SKM-1 (cell line): ENCODE measurements around the gene CACNA1A.

ENCODE experiments used
- DNase-seq: peaks from one replicate; lab custom pipeline; 2025; ENCODE audit not compliant: unreplicated experiment; lab: John Stamatoyannopoulos, UW

Gene CACNA1A

GRCh38 chr19:13315495-13315894 lies 190.8 kb downstream of the CACNA1A start:
- no peak for DNase-seq

- no peak for DNase-seq
Observed at GRCh38 chr19:13314761-13315160, 191.5 kb downstream of the CACNA1A start.

GRCh38 chr19:13313875-13314274 lies 192.4 kb downstream of the CACNA1A start:
- no peak for DNase-seq

DNA sequence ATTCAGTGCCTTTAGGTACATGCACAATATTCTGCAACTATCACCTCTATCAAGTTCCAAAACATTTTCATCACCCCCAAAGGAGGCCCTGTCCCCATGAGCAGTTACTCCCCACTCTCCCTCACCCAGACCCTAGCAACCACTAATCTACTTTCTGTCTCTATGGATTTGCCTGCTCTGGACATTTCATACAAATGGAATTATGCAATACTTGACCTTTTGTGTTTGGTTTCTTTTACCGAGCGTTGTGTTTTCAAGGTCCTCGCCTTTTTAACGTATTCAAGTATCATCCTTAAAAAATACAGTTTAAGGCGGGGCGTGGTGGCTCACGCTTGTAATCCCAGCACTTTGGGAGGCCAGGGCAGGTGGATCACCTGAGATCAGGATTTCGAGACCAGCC lies 196.4 kb downstream of the CACNA1A start:
- DNase-seq: no peak

- DNase-seq: no peak
Observed at GRCh38 chr19:13303381-13304129, 202.7 kb downstream of the CACNA1A start.

DNA sequence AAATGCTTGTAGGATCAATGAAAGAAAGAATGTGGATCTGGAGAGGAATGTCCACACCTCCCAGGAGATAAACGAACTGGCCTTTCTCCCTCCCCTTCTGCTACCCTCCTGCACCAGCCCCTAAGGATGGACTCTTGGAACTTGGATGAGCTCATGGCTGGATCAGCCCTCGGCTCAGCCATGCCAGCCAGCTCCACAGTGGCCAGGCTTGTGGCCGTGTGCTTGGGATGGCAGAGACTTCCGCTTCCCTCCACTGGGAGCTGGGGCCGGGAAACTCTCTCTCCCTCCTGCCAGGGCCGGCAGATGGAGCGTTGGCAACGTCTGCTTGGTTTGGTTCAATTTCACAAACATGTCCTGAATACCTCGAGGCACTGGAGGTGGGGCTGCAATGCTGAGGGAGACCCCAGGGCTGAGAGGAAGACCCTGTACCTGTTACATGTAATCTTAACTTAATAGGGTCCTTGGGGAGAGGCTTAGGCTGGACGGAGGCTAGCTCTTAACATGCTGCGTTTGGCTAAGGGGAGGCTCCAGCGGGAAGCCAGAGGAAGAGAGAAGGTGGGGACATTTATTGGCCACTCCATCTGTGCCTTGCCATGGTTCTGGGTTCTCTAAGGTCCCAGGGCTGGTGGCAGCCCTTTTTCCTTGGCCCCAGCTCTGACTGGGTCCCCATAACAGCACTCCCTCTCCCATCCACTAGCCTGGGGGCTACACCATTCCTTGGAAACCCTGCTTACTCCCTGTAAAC lies 203.6 kb downstream of the CACNA1A start:
- no peak for DNase-seq

DNA sequence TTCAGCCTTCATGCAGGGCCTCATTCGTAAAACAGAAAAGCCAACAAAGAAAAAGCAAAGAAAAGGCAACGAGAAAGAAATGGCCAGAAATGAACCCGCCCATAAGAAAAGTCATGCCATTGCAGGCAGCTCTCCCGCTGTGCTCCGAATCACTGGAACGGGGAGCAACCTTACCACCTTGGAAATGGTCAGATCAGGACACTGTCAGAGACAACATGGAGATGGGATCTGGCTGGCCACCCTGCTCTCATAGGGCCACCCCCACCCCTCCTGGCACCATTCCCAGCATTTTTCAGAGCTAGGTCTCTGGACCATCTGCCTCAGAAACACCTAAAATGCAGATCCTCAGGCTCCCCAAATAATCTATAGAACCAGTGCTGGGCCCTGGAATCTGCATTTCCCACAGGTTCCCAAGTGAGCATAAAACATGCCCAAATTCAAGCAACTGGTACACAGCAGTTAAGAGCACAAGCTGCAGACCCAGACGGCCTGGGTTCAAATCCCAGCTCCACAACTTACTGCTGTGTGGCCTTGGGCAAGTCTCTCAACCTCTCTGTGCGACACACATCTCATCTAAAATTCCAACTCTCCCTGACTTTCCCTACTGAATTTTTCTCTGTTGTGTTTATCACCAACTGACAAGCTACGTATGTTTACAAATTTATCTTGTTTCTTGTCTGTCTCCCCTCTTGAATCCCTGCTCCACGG lies 204.5 kb downstream of the CACNA1A start:
- no peak for DNase-seq

DNA sequence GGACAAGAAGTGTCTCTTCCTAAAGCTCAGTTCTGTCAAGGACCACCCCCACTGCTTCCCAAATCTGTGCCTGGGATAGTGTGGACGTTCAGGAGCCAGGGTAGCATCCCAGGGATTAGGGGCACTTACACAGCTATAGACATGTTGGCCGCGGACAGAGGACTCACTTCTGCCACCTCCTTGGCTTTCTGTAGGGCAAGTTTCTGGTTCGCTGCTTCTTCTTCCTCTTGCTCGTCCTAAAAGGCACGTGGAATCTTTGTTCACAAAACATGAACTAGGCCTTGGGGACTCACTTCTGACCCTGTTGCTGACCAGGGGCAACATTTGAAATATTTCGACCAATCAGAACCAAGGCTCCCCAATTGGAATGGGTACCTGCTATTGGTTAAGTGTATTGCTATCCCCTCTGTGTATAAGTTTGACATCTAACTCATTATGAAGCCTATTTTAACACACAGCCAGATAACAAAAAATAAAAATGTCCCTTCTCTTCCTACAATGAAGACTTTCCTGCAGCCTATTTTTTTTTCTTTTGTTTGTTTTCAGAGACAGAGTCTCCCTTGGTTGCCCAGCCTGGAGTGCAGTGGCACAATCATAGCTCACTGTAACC lies 205.8 kb downstream of the CACNA1A start:
- DNase-seq: no peak

GRCh38 chr19:13299838-13300237 lies 206.4 kb downstream of the CACNA1A start:
- no peak for DNase-seq

GRCh38 chr19:13298565-13299481 lies 207.5 kb downstream of the CACNA1A start:
- DNase-seq: no peak

- no peak for DNase-seq
Observed at GRCh38 chr19:13297023-13297422, 209.3 kb downstream of the CACNA1A start.

DNA sequence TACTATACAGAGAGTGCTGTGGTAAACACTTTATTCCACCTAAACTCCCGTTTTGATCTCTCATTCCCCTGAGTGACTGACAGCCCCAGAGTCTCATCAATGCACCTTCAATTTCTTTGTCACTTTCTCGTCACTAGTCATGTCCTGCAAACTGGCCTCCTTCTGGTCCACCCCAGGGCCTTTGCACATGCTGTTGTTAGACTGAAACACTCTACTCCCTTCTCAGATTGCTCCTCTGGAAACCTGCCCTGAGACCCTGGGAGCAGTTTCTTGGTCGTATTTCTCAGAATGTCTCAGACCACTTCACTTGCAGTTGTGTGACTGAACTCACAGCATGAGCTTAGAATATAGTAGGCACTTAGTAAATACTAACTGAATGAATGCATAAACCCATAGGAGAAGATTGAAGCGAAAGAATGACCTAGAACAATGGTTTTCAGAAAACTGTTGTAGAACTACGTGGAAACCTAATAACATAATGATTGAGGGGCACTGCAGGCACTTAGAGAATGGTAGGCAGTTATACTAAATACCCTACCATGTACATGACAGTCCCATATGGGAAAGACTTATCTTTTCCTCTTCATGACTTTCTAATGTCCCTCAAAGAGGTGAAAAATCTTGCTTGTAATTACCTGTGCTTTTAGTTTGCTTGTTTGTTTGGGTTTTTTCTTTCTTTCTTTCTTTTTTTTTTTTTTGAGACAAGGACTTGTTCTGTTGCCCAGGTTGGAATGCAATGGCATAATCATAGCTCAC lies 211.3 kb downstream of the CACNA1A start:
- no peak for DNase-seq

GRCh38 chr19:13291913-13292312 lies 214.4 kb downstream of the CACNA1A start:
- DNase-seq: no peak

GRCh38 chr19:13290741-13291140 lies 215.5 kb downstream of the CACNA1A start:
- no peak for DNase-seq

GRCh38 chr19:13289295-13289694 lies 217.0 kb downstream of the CACNA1A start:
- DNase-seq: no peak

- no peak for DNase-seq
Observed at GRCh38 chr19:13286195-13286985, 219.9 kb downstream of the CACNA1A start.

DNA sequence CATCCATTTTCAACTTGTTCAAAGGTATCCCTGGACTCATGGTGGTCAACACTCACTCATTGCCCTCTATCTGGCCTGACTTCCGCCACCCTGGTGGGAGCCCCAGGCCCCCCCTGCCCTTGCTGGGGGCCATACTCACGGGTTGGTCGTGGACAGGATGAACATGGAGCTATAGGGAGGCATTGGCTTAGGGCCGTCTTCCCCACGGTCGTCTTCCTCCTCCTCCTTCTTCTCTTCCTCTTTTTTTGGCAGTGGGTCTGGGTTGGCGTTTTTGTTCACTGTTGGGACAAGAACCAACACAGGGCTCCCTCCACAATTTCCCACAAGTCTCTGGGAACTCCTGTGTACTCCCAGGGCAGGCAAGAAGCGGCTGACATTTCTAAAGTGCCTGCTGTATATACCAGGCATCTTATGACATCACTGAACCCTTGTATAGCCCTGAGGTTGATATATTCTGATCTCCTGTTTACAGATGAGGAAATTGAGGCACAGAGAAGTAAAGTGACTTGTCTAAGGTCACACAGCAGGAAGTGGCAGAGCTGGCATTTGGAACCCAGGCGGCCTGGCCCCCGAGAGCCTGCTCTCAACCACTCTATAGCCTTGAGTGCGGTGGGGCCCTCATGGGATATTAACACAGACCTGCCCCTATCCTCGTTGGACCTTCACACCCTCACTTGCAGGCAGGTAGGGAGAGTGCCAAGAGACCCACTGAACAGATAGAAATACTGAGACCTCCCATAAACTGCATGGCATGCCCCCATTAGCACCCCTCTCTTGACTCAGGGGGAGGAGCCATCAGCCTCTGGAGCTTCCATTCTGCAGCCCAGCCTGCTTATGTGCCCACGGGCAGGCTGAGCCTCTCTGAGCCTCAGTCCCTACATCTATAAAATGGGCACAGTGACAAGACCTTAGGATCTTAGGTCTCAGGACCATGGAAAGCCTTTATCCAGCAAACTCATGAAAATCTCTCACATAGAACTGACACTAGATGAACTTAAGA lies 221.1 kb downstream of the CACNA1A start:
- DNase-seq: peak; percentile 4

GRCh38 chr19:13283871-13284270 lies 222.4 kb downstream of the CACNA1A start:
- no peak for DNase-seq
